Gastrocnemius medialis (tissue), 4 donors: ENCODE results near the gene AK8.

Experiments used
- POLR2A ChIP-seq, 2 donors: fragments of 450-650 bp; IDR thresholded peaks; one replicate each; pipeline ENCODE4 v1.6.1; 2017; ENCODE audit warnings: antibody characterized with exemption in 2 of 2, mild to moderate bottlenecking in 2 of 2, moderate library complexity in 2 of 2
- TF ChIP-seq, protein P1 (sequence below), 5 experiments: fragments of 450-650 bp in 3 of 5; fragments of 200-600 bp in 2 of 5; sonication (generic) in 2 of 5; IDR thresholded peaks in 4 of 5; conservative IDR thresholded peaks in 1 of 5; 1 replicate in 4 of 5; 2 replicates in 1 of 5; pipeline ENCODE4 v1.5.1; 2016 to 2019; ENCODE audit warnings: antibody characterized with exemption in 5 of 5, mild to moderate bottlenecking in 3 of 5, moderate library complexity in 3 of 5

DNA sequence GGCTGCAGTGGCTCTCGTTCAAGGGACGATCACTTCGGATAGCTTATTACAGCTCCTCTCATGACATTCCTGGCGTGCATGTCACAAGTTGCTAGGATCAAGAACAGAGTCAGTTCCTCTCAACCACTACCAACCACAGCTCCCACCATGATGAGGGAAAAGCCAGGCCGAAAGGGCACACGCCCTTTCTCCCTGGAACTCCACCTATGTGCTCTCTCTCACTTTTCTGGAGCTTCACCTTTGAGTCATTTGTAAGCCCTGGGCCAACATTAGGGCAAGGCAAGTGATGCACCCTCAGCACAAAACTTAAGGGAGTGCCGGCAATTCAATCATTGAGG lies 2.2 kb upstream of the AK8 start:
- TF ChIP-seq, protein P1, sequence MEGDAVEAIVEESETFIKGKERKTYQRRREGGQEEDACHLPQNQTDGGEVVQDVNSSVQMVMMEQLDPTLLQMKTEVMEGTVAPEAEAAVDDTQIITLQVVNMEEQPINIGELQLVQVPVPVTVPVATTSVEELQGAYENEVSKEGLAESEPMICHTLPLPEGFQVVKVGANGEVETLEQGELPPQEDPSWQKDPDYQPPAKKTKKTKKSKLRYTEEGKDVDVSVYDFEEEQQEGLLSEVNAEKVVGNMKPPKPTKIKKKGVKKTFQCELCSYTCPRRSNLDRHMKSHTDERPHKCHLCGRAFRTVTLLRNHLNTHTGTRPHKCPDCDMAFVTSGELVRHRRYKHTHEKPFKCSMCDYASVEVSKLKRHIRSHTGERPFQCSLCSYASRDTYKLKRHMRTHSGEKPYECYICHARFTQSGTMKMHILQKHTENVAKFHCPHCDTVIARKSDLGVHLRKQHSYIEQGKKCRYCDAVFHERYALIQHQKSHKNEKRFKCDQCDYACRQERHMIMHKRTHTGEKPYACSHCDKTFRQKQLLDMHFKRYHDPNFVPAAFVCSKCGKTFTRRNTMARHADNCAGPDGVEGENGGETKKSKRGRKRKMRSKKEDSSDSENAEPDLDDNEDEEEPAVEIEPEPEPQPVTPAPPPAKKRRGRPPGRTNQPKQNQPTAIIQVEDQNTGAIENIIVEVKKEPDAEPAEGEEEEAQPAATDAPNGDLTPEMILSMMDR (IDR thresholded peaks at IDR 0.05 in 4 of 5, conservative IDR thresholded peaks at IDR 0.05 in 1 of 5) = no peak
- no peak for TF ChIP-seq POLR2A (IDR thresholded peaks at IDR 0.05)
